PC-3 (cell line): ENCODE measurements around the gene KANSL2. TPM values are rescaled to one million over a fixed set of nuclear protein-coding genes. Genes with fewer than 3 reads are reported as not detected.
"Not testable (repeated sequence)": the region's sequence is repeated elsewhere in the genome, so short reads cannot be mapped to it uniquely, and the experiment has no call there.

ENCODE experiments used
- ATAC-seq: fragments of 200-7000 bp; cut with Tn5 transposase; 2 replicates; pipeline ENCODE4 v1.9.1; 2020; ENCODE audit warnings: mild to moderate bottlenecking, moderate library complexity
- BruUV-seq: library from RNA; stranded (reverse); fragments of 400-500 nt; replicated peaks from 2 replicates; lab custom pipeline; 2021; lab: Mats Ljungman, UMichigan
- CTCF ChIA-PET: fragments of 300-600 bp; sonication (Branson Sonifier 250); formaldehyde crosslinking; loops from one replicate; lab custom pipeline; 2022; ENCODE audit warnings: antibody characterized with exemption; lab: Charles Lee
- POLR2A ChIA-PET: fragments of 300-600 bp; sonication (Branson Sonifier 250); formaldehyde crosslinking; loops from one replicate; lab custom pipeline; 2022; ENCODE audit warnings: antibody characterized with exemption; ENCODE audit not compliant: unreplicated experiment; lab: Charles Lee
- DNase-seq: peaks from one replicate; pipeline ENCODE4 v3.0.0-alpha.2; 2015
- H2AFZ ChIP-seq: fragments of 300-600 bp; sonication (generic); 2 replicates; pipeline ENCODE4 v1.6.0; 2016; ENCODE audit warnings: antibody characterized with exemption, low read length
- H3F3A ChIP-seq: fragments of 300-600 bp; sonication (generic); one replicate; pipeline ENCODE4 v1.6.0; 2017; ENCODE audit warnings: antibody characterized with exemption, low read length, control low read depth, mild to moderate bottlenecking; ENCODE audit not compliant: unreplicated experiment
- H3K27ac ChIP-seq: fragments of 300-600 bp; sonication (generic); 2 replicates; pipeline ENCODE4 v1.5.1; 2016; ENCODE audit warnings: mild to moderate bottlenecking, low read length
- H3K27me3 ChIP-seq: fragments of 300-600 bp; sonication (generic); 2 replicates; pipeline ENCODE4 v1.6.1; 2016; ENCODE audit warnings: low read length, mixed read lengths
- H3K36me3 ChIP-seq: fragments of 300-600 bp; sonication (generic); 2 replicates; pipeline ENCODE4 v1.6.1; 2016; ENCODE audit warnings: low read depth, mixed run types, low read length, mixed read lengths
- H3K4me1 ChIP-seq: fragments of 300-600 bp; sonication (generic); 2 replicates; pipeline ENCODE4 v1.5.1; 2016; ENCODE audit warnings: low read length; ENCODE audit not compliant: insufficient read depth
- H3K4me2 ChIP-seq: fragments of 300-600 bp; sonication (generic); 2 replicates; pipeline ENCODE4 v1.6.0; 2016; ENCODE audit warnings: low read length
- H3K4me3 ChIP-seq: fragments of 300-600 bp; sonication (generic); 2 replicates; pipeline ENCODE4 v1.5.1; 2016; ENCODE audit warnings: mild to moderate bottlenecking, low read length, mixed read lengths
- H3K79me2 ChIP-seq: fragments of 300-600 bp; sonication (generic); 2 replicates; pipeline ENCODE4 v1.6.1; 2017; ENCODE audit warnings: low read length, mixed read lengths
- H3K9ac ChIP-seq: fragments of 300-600 bp; sonication (generic); 2 replicates; pipeline ENCODE4 v1.6.0; 2016; ENCODE audit warnings: mild to moderate bottlenecking, low read length
- H3K9me2 ChIP-seq: fragments of 300-600 bp; sonication (generic); replicated peaks from 2 replicates; pipeline ENCODE4 v1.6.1; 2016; ENCODE audit warnings: mixed run types, low read length, mixed read lengths
- H3K9me3 ChIP-seq: fragments of 300-600 bp; sonication (generic); 2 replicates; pipeline ENCODE4 v1.6.1; 2016; ENCODE audit warnings: low read length, mixed read lengths
- H4K20me1 ChIP-seq: fragments of 300-600 bp; sonication (generic); 2 replicates; pipeline ENCODE4 v1.6.1; 2016; ENCODE audit warnings: low read length, mixed read lengths
- CTCF ChIP-seq: fragments of 300-600 bp; sonication (generic); conservative IDR thresholded peaks from 2 replicates; pipeline ENCODE4 v1.5.1; 2017; ENCODE audit warnings: antibody characterized with exemption, low read depth, mild to moderate bottlenecking, low read length
- EZH2 ChIP-seq: fragments of 300-600 bp; sonication (generic); IDR thresholded peaks from one replicate; pipeline ENCODE4 v1.6.1; 2017; ENCODE audit warnings: antibody characterized with exemption, mild to moderate bottlenecking, low read length; ENCODE audit not compliant: unreplicated experiment
- EZH2phosphoT487 ChIP-seq: fragments of 300-600 bp; sonication (generic); IDR thresholded peaks from 2 replicates; pipeline ENCODE4 v1.6.1; 2018; ENCODE audit warnings: mild to moderate bottlenecking, antibody characterized with exemption, low read length, borderline replicate concordance
- intact Hi-C: fragments of 100-400 bp; cut with micrococcal nuclease; formaldehyde crosslinking; loops from 2 replicates; pipeline ENCODE4 v1.9.0; 2023
- total RNA-seq: library from RNA; depleted of rRNA; stranded (reverse); fragments of >200 nt; gene quantifications from 2 replicates; pipeline ENCODE4 v1.2.3, GENCODE V29; 2014

KANSL2 gene
- total RNA-seq, 1 experiment from 2014 or later: 33.4 TPM

GRCh38 chr12:48630346-48630745 lies 51.7 kb downstream of the KANSL2 start:
- ChIA-PET POLR2A (no interaction called here), CTCF (no interaction called here)
- H4K20me1 ChIP-seq: no peaks in the 10 kb centered on the region
- BruUV-seq: no TSS peak
- H3K9me3 ChIP-seq: no peaks in the 10 kb centered on the region
- H3K9ac ChIP-seq: no peak overlapping the region
- no peaks in the 10 kb centered on the region for H3K79me2 ChIP-seq
- no peaks in the 10 kb centered on the region for H3K4me1 ChIP-seq
- intact Hi-C loops: no loop called here
- H3K36me3 ChIP-seq: no peaks in the 10 kb centered on the region
- H3K9me2 ChIP-seq: no peaks in the 10 kb centered on the region
- TF ChIP-seq CTCF (no peak), EZH2phosphoT487 (no peak), EZH2 (no peak)
- no peak overlapping the region for H3K27ac ChIP-seq
- H3K27me3 ChIP-seq: no peaks in the 10 kb centered on the region
- no peak overlapping the region for H3K4me2 ChIP-seq
- H3F3A ChIP-seq: no peaks in the 10 kb centered on the region
- no peak overlapping the region for H3K4me3 ChIP-seq
- ATAC-seq (no peak), DNase-seq (no peak)
- H2AFZ ChIP-seq: no peak overlapping the region

GRCh38 chr12:48629541-48629940 lies 52.5 kb downstream of the KANSL2 start:
- ATAC-seq: no peak
- Histone ChIP-seq H4K20me1 (no peaks in the 10 kb centered on the region), H3K9ac (no peak overlapping the region), H3K79me2 (no peaks in the 10 kb centered on the region), H3K9me2 (no peaks in the 10 kb centered on the region), H3K27me3 (no peaks in the 10 kb centered on the region), H3K4me2 (no peak overlapping the region), H3F3A (no peaks in the 10 kb centered on the region), H3K36me3 (no peaks in the 10 kb centered on the region), H3K27ac (no peak overlapping the region), H3K9me3 (no peaks in the 10 kb centered on the region), H3K4me1 (no peaks in the 10 kb centered on the region), H3K4me3 (no peak overlapping the region), H2AFZ (no peak overlapping the region)
- intact Hi-C loops: no loop called here
- CTCF ChIA-PET: no interaction called here
- no peak for DNase-seq
- TF ChIP-seq CTCF (no peak), EZH2 (no peak), EZH2phosphoT487 (no peak)
- POLR2A ChIA-PET: no interaction called here
- no TSS peak for BruUV-seq

DNA sequence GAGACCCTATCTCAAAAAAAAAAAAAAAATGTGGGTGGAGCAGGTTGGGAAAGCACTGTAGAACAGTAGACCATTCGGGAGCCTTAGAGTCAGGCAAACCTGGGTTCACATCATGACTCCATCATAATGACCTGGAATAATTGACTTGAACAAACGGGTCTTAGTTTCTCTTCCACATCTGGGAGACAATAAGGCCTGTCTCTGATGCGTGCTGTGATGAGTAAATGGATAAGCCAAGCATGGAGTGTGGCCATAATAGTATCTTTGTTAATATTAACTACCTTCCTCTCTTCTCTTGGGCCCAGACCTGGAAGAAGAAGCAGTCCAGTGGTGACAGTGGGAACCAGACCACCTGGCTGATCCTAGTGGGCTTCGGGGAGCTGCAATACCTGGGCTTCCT lies 54.5 kb downstream of the KANSL2 start:
- Histone ChIP-seq H3F3A (no peaks in the 10 kb centered on the region), H3K9me3 (no peaks in the 10 kb centered on the region), H3K79me2 (no peaks in the 10 kb centered on the region), H3K27me3 (no peaks in the 10 kb centered on the region), H3K4me2 (no peak overlapping the region), H3K9ac (no peak overlapping the region), H4K20me1 (no peaks in the 10 kb centered on the region), H3K36me3 (no peaks in the 10 kb centered on the region), H3K27ac (no peak overlapping the region), H3K9me2 (no peaks in the 10 kb centered on the region), H3K4me3 (no peak overlapping the region), H2AFZ (no peak overlapping the region), H3K4me1 (no peaks in the 10 kb centered on the region)
- ChIA-PET POLR2A (no interaction called here), CTCF (no interaction called here)
- ATAC-seq: no peak
- no peak for DNase-seq
- no TSS peak for BruUV-seq
- intact Hi-C loops: no loop called here
- TF ChIP-seq EZH2phosphoT487 (no peak), CTCF (no peak), EZH2 (no peak)

GRCh38 chr12:48622997-48623396 lies 59.0 kb downstream of the KANSL2 start:
- H3K4me3 ChIP-seq, H2AFZ ChIP-seq, H3K9me2 ChIP-seq, intact Hi-C loops, H3K9me3 ChIP-seq, ATAC-seq, H3K27me3 ChIP-seq, H3K36me3 ChIP-seq, H3K79me2 ChIP-seq, H4K20me1 ChIP-seq, POLR2A ChIA-PET, H3K4me1 ChIP-seq, H3K27ac ChIP-seq, H3K4me2 ChIP-seq, H3K9ac ChIP-seq, DNase-seq, BruUV-seq, H3F3A ChIP-seq, CTCF ChIA-PET: not testable (repeated sequence)
